NCI-H82 treated with DMSO at 0.1 percent for 48 hours (cell line): Measurements from ENCODE around the gene PTPRN2.

ENCODE experiments used
- DNase-seq: peaks from one replicate; lab custom pipeline; 2025; ENCODE audit not compliant: unreplicated experiment; lab: John Stamatoyannopoulos, UW

PTPRN2 gene

DNA sequence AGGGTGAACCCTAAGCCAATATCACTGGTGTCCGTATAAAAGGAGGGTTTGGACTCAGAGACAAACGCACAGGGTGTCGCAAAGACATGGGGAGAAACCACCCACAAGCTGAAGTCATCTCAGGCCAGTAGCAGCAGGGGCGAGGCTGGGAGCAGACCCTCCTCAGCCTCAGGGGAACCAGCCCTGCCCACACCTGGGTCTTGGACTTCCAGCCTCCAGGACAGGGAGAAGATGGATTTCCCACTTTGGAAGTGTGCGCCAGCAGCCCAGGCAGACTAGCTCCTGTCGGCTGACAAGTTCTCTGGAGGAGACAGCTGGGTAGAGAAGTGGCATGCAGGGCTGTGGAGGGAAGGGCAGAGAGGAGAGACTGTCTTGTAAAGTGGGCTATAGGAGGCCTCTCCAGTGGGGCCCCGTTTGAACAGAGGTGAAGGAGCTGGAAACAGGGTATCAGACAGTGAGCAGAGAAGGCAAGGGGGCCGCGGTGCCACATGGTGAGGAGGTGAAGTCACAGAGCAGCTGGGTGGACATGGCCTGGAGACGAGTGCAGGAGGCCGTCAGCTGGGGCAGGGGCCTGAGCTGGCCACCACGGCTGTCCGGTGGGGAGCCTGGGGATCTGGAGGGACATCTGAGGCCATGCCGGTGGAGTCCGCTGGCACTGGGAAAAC is 475.6 kb downstream of the PTPRN2 start:
- no peak for DNase-seq

DNA sequence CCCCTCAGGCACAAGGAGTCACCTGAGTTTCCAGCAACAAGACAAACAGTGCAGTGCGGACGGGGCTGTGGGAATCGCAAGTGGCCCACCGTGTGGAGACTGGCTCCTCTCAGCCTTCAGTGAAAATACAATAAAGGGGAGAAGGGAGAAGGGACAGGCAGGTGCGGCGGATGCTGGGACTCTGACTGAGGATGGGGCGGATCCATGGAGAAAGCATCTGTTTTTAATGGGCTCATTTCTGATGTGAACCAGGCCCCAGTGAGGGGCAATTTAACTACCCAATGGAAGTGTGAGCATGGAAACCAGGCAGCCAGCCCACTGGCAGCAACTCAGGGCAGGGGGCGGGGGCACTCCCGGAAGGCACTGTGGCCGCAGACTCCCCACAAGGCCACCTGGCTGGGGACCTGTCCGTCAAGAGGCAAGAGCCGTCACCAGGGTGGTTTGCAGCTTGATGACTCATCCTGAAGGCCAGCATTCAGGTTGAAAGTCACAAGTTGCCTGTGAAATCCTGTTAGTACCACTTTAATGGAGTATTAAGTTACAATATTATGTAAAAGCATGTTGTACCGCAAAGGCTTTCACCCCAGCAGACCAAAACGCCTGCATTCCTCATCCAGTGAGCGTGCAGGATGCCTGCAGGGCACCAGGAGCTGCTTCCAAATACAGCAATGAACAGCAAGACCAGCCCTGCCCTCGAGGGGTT is 476.4 kb downstream of the PTPRN2 start:
- DNase-seq = no peak

DNA sequence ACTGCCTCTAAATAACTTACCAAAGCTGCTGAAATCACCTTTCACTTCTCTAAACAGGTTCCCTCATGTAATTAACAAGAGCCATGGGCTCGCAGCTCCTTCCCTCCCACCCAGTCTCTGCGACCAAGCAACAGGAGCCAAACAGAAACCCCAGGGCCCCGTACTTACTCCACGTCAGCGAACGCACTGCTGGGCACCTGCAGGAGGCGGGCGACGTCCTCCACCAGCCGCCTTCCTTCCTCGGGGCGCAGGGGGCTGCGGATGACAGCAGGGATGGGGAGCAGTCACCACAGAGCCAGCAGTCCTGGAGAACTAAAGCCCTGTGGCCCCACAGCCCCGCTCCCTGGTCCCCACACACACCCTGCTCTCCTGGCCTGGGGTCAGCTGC is 477.0 kb downstream of the PTPRN2 start:
- no peak for DNase-seq

DNA sequence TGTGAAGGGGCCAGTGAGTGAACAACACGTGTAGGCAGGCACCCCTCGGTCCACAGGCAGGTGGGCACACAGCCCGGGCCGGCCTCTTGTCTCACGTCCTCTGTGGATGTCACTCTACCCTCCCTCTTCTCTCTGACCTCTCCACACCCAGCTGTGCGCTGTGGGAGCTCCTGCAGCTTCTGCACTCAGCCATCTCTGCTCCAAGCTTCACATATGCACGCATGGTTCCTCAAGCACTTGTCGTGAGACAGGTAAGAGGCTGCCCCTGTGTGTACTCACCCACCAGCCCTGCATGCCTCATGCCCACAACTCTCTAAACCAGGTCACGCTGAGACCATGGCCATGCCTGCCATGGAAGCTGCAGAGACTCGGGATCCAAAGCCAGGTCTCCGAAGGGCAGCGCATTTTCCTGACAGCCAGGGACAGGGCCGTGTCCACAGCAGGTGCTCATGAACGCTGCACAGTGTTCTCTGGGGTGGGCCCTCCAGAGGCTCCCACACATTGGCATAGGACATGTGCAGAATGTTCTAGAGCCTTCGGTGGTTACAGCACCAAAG is 477.5 kb downstream of the PTPRN2 start:
- DNase-seq = no peak

DNA sequence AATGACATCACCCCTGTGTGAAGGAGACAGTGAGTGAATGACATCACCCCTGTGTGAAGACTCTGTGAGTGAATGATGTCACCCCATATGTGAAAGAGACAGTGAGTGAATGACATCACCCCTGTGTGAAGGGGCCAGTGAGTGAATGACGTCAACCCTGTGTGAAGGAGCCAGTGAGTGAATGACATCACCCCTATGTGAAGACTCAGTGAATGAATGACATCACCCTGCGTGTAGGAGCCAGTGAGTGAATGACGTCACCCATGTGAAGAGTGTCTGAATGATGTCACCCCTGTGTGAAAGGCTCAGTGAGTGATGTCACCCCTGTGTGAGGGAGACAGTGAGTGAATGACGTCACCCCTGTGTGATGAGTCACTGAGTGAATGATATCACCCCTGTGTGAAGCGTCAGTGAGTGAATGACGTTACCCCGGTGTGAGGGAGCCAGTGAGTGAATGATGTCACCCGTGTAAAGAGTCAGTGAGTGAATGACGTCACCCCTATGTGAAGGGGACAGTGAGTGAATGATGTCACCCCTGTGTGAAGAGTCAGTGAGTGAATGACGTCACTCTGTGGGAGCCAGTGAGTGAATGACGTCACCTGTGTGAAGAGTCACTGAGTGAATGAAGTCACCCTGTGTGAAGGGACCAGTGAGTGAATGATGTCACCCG is 478.1 kb downstream of the PTPRN2 start:
- no peak for DNase-seq

DNA sequence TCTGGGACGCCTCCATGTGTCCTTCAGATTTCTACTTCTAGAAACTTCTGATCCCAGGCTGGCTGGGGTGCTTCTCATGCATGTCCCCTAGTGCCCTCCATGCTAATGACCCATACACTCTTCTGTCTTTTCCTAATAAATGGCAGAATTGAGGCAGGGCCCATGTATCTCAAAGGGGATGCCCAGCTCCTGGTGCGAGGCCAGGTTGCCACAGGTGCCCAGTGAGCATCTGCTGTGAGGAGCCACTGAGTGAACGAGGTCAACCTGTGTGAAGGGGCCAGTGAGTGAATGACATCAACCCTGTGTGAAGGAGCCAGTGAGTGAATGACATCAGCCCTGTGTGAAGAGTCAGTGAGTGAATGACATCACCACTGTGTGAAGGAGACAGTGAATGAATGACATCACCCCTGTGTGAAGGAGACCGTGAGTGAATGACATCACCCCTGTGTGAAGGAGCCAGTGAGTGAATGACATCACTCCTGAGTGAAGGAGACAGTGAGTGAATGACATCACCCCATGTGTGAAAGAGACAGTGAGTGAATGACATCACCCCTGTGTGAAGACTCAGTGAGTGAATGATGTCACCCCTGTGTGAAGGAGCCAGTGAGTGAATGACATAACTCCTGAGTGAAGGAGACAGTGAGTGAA is 478.9 kb downstream of the PTPRN2 start:
- DNase-seq = no peak

DNA sequence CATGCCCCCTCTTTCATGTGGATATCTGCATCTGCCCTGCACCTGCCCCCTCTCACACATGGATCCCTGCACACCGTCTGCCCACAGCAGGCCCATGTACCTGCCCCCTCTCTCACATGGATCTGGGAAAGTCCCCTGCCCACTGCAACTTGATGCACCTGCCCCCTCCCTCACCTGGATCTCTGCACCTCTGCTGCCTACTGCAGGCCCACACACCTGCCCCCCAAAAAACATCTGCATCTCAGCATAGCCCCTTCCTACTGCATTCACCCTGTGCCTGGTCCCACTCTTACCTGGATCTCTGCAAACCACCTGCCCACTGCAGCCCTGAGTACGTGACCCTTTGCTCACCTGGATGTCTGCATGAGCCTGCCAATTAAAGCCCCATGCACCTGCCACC is 479.8 kb downstream of the PTPRN2 start:
- DNase-seq = no peak

DNA sequence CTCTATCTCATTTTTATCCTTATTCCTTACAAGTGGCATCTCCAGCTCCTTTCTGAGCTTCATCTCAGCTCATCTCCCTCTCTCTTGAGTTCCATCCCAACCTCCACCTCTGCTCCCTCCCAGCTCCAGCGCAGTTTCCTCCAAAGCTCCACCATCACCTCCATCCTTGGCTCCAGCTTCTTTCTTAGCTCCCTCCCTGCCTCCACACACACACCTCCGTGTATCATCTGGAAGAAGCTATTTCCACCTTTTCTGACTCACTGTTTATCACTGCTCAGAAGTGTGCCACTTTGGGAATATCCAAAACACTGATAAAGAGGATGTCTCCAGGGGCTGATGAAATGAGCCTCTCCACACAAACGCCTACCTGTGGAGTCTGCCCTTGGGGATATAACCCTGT is 481.4 kb downstream of the PTPRN2 start:
- no peak for DNase-seq

DNA sequence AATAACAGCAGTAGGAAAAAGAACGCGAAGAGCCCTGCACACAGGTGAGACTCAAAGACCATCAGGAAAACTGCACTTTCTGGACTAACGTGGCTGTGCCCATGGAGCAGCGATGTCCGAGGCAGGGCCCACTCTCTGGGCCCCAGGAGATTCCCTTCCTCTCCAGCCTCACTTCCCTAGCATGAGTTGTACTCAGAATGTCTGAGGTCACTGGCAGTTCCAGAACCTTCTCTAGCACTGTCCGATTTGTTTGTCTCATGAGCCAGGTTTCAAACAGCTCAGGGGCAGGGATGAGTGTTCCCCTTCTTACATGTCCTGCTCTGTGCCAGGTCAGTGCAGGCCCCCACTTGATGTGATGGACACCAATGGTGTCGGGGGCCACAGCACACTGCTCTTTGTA is 484.2 kb downstream of the PTPRN2 start:
- DNase-seq = no peak

DNA sequence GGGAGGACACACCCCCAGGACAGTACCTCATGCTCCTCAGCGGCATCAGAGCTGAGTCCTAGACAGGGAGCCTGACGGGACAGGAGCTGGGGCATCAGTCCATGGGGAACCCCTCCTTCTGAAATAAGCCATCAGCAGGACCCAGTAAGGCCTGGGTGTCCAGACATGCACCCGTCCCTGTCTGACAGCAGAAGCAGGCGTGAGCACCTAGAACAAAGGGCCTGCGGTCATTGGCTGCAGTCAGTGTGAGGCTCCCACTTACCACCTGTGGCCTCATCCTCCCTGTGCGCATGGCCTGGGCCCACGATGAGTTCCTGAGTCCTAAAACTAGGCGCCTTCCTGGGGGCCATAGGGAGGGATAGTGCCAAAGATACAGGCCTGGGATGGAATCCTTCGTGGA is 484.7 kb downstream of the PTPRN2 start:
- no peak for DNase-seq

DNA sequence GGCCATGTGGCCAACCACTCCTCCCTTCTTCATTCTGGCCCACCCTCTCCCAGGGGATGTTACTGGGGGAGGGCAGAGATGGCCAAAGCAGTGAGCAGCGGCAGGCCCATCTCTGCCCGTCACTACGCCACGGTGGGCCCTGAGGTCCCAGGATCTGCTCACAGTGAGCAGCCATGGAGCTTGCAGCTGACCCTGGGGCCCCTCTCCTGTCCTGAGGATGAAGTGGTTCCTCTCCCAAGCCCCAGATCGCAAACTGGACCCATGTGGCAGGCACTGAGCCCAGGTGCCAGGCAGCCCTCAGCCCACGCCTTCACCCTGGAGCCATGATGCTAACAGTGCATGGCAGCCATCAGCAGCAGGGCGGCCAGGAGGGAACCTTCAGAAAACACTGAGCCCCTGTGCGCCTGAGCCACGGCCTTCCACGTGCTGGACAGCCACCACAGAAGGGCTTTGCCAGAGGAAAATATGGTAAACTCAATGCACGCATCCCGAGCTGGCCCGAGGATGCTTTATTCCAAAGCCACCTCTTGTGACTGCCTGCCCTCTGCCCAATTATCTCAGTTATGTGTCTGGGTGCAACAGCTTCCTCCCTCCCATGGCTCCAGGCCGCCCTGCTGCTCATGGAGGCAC is 485.7 kb downstream of the PTPRN2 start:
- DNase-seq = no peak

DNA sequence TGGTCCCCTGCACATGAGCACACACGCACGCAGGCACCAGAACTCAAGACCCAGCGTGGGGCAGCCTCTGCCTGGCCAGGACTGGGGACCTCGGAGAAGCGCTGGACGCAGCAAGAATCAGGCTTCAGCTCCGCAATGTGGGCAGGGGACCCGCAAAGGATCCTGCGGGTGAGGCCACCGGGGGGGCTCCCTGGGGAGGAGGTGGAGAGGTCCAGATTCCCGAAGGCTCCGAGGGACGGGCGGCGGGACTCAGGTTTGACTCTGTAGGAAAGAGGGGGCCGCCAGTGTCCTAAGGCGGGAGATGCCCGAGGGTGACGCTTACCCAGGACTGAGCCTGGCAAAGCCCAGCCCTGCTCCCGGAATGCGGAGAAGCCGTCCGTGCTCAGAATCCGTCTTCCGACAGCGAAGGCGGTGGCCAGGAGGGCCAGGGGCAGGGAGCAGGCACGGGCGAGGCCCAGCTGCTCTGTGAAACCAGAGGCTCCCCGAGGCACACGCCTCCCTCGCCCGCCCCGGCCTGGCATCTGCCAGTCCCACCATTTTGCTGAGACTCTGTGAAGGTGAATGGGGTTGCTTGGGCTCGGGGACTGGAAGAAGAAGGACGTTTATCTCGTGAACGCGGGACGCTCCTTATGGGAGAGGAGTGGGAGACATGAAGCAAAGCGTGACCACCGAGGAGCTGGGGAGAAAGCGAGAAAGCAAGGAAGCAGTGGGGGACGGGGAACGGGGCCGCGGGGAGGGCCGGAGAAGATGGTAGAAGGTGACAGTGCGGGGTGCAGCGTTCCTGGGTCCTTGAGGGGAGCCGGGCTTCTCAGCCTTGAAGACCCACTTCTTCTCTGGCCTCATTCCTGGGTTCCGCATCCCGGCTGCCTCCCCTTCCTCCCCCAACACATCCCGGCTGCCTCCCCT is 489.2 kb downstream of the PTPRN2 start:
- DNase-seq = no peak

DNA sequence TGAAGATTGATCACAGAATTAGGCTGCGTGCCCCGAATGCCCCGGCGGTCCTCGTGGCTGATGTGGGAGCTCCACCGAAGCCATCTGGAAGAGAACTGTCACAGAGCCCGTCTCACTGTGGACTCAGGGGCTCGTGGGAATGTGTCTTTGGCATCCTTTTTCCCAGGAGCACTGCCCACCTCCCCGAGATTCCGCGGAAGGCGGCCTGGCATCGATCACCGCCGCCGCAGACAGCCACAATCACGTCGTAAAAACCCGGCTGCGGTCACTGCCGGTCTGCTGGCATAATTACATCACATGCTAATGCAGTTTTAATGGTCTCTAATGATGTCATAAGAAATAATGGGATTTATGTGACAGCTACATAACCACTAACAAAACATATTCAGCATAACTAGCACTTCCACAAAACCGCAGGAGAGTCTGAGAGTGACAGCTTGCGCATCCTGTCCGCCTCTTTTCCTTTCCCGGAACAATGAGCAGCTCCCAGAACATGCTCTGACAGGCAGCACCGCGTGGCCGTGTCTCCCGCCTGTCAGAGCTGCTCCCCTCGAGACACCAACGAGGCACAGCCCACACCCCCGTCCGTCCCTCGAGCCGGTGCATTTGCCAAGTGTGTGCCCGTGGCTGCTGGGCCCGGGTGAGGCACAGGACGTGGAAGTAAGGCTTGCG is 490.0 kb downstream of the PTPRN2 start:
- DNase-seq = no peak

DNA sequence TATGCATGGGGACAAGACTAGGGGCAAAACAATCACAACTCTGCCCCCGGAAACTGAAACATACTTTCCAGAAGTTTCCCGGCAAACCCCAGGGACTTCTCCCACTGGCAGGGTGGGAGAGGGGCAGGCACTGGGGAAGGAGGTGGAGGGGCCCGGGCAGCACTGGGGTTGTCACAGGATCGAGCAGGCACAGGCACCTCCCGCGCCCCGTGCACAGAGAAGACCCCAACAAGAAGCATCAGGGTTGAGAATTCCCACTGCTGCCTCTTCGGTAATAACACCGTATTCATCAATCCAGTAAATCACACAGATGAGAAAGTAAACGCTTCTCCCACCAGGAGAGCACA is 490.5 kb downstream of the PTPRN2 start:
- no peak for DNase-seq

DNA sequence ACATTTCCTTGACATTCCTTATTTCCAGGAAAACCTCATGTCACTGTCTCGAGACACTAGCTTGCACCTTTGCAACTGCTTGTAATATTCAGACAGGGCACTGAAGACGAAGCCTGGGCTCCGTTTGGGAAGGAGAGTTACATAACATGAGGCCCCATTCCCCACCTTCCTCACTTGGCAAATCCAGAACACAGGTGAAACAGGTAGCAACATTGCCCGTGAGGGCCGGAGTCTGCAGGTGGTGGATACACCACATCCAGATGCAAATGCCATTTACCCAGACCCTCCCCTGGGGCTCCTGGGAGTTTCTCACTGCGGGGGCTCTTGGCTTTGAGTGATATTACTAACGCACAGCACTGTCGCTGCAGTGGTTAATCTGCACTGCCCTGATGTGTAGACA is 491.0 kb downstream of the PTPRN2 start:
- no peak for DNase-seq

DNA sequence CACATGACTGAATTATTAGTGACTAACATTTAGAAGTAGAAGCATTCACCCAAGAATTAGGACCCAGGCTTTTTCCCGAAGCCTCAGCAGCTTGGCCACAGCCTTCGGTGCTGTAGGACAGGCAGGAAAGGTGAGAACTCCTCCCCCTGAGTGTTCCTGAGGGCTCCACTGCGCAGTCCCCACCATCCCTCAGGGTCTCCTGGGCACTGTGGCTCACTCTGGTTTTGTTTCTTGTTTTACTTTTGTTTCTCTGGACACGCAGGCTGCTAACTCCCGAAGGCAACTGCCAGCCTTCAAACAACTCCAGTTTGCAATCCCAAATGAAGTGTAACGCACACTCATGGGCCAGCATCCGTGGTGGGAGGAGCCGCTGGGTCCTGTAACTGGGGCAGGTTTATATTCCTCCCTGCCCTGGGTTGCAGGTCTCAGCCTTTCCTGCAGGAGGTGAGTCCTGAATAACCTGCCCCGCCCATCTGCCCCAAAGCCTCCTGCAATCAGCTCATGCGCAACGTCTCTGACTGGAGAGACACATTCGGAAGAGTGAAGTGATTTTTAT is 492.9 kb downstream of the PTPRN2 start:
- no peak for DNase-seq

DNA sequence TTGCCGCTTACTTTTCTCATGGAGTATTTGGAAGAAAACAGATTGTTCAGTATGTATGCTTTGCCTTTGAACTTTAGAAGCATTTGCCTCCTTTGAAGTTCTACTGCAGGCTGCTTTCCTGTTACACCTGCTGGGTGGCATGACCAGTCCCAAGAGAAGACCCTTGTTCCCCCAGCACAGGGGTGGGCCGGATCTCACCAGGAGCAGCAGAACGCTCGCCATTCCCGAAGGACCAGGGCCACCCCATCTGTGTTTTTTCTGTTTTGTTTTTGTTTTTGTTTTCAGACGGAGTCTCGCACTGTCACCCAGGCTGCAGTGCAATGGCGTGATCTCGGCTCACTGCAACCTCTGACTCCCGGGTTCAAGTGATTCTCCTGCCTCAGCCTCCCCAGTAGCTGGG is 493.6 kb downstream of the PTPRN2 start:
- no peak for DNase-seq

DNA sequence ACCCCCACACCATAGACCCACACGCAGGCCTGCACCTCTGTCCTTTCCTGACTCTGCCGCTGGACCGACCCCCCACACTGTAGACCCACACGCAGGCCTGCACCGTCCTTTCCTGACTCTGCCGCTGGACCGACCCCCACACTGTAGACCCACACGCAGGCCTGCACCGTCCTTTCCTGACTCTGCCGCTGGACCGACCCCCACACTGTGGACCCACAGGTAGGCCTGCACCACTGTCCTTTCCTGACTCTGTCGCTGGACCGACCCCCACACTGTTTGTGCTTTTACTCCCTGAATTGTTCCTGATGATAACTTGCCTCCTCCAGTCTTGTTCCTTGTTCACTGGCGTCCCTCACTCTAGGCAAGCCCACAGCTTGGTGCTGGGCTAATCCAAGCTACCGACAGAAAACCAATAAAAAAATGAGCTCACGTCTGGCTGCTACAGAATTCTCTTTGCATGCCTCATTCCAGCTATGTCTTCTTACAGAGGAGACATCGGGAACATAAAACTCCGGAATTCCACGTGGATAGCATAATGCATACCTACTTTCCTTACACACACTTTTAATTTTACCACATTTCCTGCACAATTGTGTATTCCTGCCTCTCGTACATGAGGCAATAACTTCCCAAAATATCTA is 494.3 kb downstream of the PTPRN2 start:
- DNase-seq = no peak

DNA sequence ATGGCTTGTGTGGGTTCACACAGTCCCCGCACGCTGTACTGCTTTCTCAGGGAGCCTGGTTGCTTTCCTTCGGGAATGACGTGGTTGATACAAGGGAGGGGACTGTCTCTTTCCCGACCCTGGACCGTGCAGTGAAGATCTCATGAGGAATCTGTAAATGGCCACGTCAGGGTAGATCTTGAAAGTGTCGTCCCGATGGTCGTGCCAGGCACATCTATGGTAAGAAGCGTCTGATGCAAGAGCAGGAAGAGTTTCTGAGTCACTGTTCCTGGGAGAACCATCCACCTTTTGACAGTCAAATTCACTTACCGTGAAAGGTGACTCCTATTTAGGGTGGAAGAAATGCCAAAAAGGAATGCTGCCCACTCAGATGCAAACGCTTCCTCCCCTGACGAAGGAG is 500.4 kb downstream of the PTPRN2 start:
- no peak for DNase-seq
